Brain microvascular endothelial cell (primary cell): ENCODE data around the gene RCOR1.

ENCODE experiments used
- DNase-seq: peaks from one replicate; pipeline ENCODE4 v3.0.0-alpha.2; 2020
- H3K27ac ChIP-seq: fragments of 250-450 bp; sonication (Bioruptor Pico); 2 replicates; pipeline ENCODE4 v1.5.1; 2020; ENCODE audit warnings: mild to moderate bottlenecking, moderate library complexity
- H3K27me3 ChIP-seq: fragments of 250-450 bp; sonication (Bioruptor Pico); replicated peaks from 2 replicates; pipeline ENCODE4 v1.5.1; 2020; ENCODE audit warnings: mild to moderate bottlenecking
- H3K36me3 ChIP-seq: fragments of 250-450 bp; sonication (Bioruptor Pico); replicated peaks from 2 replicates; pipeline ENCODE4 v1.5.1; 2020; ENCODE audit warnings: mild to moderate bottlenecking
- H3K4me3 ChIP-seq: 2 replicates; pipeline ENCODE4 v1.5.1; 2011; ENCODE audit warnings: low read depth, mild to moderate bottlenecking, control low read depth, low read length, moderate library complexity
- CTCF ChIP-seq: IDR thresholded peaks from 2 replicates; pipeline ENCODE4 v1.5.1; 2011; ENCODE audit warnings: low read depth, mild to moderate bottlenecking, moderate library complexity, low read length, control low read depth, inconsistent platforms; ENCODE audit errors: missing control alignments
- in situ Hi-C: cut with HindIII; loops from 2 replicates; pipeline ENCODE4 v1.10.0; 2017; ENCODE audit warnings: low sequenced_read_pairs, low pct_ligation_motif_present

The RCOR1 gene

GRCh38 chr14:102727336-102728095 lies 135.1 kb downstream of the RCOR1 start:
- in situ Hi-C loops, result no loop called here
- Histone ChIP-seq H3K4me3 (no peak overlapping the region), H3K27me3 (no peaks in the 10 kb centered on the region), H3K36me3 (peaks cover 36% of the 10 kb centered on the region), H3K27ac (no peak overlapping the region)
- no peak for DNase-seq
- no peak for TF ChIP-seq CTCF

- in situ Hi-C loops, result no loop called here
- H3K27me3 ChIP-seq, result no peaks in the 10 kb centered on the region
- H3K27ac ChIP-seq, result no peak overlapping the region
- no peak for DNase-seq
- peaks cover 27% of the 10 kb centered on the region for H3K36me3 ChIP-seq
- TF ChIP-seq CTCF, result no peak
- no peak overlapping the region for H3K4me3 ChIP-seq
Measured at GRCh38 chr14:102728501-102728900, 136.1 kb downstream of the RCOR1 start.

GRCh38 chr14:102729268-102729667 lies 136.8 kb downstream of the RCOR1 start:
- no peak overlapping the region for H3K4me3 ChIP-seq
- no peak for TF ChIP-seq CTCF
- no peak overlapping the region for H3K27ac ChIP-seq
- no peak for DNase-seq
- peaks cover 27% of the 10 kb centered on the region for H3K36me3 ChIP-seq
- in situ Hi-C loops, result no loop called here
- no peaks in the 10 kb centered on the region for H3K27me3 ChIP-seq

- H3K27me3 ChIP-seq, result no peaks in the 10 kb centered on the region
- DNase-seq, result no peak
- no peak for TF ChIP-seq CTCF
Measured at GRCh38 chr14:102729825-102730224, 137.4 kb downstream of the RCOR1 start.

GRCh38 chr14:102731101-102731870 lies 138.8 kb downstream of the RCOR1 start:
- in situ Hi-C loops, result no loop called here
- Histone ChIP-seq H3K27ac (no peak overlapping the region), H3K36me3 (peaks cover 27% of the 10 kb centered on the region), H3K27me3 (no peaks in the 10 kb centered on the region), H3K4me3 (no peak overlapping the region)
- no peak for DNase-seq
- TF ChIP-seq CTCF, result no peak

More at GRCh38 chr14:102729825-102730224, 137.4 kb downstream of the RCOR1 start:
- peaks cover 27% of the 10 kb centered on the region for H3K36me3 ChIP-seq
- no peak overlapping the region for H3K27ac ChIP-seq
- no peak overlapping the region for H3K4me3 ChIP-seq
- in situ Hi-C loops, result no loop called here
